LoVo (cell line): ENCODE measurements around the gene GSS.

Experiments used
- DNase-seq: peaks from one replicate; pipeline ENCODE4 v3.0.0-alpha.2; 2016; ENCODE audit warnings: low spot score

Gene GSS

DNA sequence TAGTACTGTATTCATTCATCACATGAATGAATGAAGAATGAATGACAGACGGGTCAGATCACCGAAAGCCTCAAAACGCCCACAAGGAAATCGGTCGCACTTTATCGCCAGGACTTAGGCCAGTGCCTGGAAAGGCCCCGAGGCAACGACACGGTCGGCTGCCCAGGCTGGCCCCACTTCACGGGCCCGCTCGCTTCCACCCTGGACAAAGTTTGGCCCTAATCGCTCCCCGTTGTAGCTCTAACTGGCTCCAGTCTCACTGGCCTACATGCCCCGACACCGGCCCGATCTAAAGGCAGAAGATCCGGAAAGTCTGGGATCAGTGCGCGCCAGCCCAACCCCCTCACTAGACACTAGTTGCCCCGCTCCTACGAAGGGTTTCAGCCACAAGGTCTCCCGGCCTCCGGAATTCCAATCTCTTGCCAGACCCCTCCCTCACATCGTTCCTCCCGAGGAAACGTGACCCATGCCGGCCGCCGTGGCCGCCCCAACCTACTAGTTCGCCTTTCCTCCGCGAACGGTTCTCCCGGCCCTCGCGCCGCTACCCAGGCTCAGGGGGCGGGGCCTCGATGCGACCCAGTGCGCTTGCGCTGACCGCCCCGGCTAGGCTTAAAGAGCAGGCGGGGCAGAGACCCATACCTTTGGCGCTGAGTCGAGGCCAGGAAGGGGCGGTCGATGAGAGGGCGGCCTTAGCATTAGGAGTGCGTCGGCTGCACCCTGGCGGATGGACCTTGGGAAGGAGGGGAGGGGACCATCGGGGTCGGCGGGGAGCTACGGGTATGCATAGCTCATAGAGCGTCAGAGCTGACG is at the start of gene GSS, which contains the start of gene MYH7B:
TSS of gene GSS (minus strand) at position 576 of the 810 bp plus-strand sequence. CDS start 3,954 bp downstream, outside the sequence.
TSS of gene MYH7B (plus strand) at position 638 of the 810 bp plus-strand sequence. CDS start 22,138 bp downstream, outside the sequence.
- DNase-seq: peak; percentile 97

- no peak for DNase-seq
Observed at GRCh38 chr20:35004749-35005462, 49.3 kb upstream of the GSS start.

- no peak for DNase-seq
Observed at GRCh38 chr20:35004051-35004725, 48.6 kb upstream of the GSS start.

DNA sequence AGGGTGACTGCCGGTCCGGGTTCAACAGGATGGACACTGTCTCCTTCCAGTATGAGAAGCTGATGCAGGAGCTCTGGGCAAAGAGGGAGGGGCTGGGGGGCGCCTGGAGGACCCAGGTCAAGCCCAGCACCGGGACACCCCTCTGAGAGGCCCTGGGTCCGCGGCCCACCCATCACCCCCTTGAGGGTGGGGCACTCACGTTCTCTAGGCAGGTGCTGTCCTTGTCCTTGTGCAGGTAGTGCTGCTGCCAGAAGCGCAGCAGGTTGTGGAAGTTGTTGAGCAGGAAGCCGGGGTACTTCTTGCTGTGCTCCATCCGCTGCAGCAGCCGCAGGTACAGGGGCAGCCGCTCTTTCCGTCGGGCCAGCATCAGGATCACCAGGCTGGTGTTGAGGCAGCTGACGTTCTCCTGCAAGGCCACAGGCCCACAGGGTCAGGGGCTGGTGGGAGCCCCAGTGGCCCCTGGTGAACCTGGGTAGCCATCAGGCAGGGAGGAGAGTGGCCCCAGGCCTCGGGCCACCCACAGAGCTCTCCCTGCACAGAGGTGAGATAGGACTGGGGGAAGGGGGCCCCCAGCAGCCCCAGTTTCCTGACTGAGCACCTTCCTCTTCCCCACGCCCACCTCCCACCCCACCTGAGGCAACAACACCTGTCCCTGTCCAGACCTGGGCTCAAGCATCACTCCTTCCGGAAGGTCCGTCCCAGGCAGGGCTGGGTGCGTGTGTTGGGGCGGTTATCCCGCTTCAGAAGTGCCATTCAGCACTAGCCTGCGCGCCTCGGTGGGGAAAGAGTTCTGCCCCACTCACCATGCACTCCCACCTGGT is 47.8 kb upstream of the GSS start:
- DNase-seq: no peak

GRCh38 chr20:35002426-35003210 is 47.0 kb upstream of the GSS start:
- DNase-seq: no peak

GRCh38 chr20:35001596-35002362 is 46.2 kb upstream of the GSS start:
- no peak for DNase-seq

GRCh38 chr20:35000922-35001595 is 45.5 kb upstream of the GSS start:
- DNase-seq: no peak

- no peak for DNase-seq
Observed at GRCh38 chr20:35000311-35000921, 44.8 kb upstream of the GSS start.

DNA sequence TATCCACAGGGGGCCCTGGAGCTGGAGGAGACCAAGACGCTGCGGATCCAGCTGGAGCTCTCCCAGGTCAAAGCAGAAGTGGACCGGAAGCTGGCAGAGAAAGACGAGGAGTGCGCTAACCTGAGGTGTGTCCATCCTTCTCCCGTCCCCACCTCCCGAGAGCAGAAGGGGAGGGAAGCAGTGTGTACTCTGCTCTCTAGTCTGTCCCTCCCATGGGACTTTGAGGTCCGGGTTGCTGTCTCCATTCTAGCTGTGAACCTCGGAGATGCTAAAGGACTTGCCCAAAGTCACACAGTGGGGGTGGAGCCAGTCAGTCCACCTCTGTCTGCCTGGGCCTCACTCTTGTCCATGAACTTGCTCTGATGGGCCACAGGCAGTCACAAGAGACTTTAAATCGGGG is 44.2 kb upstream of the GSS start:
- DNase-seq: no peak

DNA sequence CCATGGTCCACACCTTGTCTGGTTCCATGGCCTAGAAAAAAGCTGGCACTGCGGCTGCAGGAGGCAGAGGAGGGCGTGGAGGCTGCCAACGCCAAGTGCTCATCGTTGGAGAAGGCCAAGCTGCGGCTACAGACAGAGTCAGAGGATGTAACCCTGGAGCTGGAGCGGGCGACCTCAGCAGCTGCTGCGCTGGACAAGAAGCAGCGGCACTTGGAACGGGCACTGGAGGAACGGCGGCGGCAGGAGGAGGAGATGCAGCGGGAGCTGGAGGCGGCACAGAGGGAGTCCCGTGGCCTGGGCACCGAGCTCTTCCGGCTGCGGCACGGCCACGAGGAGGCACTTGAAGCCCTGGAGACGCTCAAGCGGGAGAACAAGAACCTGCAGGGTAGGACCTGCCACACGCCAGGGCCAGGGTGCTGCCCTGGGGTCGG is 43.4 kb upstream of the GSS start:
- no peak for DNase-seq

- DNase-seq: no peak
Observed at GRCh38 chr20:34998331-34998950, 42.8 kb upstream of the GSS start.

- DNase-seq: no peak
Observed at GRCh38 chr20:34997774-34998173, 42.2 kb upstream of the GSS start.

- DNase-seq: no peak
Observed at GRCh38 chr20:34997131-34997561, 41.5 kb upstream of the GSS start.

DNA sequence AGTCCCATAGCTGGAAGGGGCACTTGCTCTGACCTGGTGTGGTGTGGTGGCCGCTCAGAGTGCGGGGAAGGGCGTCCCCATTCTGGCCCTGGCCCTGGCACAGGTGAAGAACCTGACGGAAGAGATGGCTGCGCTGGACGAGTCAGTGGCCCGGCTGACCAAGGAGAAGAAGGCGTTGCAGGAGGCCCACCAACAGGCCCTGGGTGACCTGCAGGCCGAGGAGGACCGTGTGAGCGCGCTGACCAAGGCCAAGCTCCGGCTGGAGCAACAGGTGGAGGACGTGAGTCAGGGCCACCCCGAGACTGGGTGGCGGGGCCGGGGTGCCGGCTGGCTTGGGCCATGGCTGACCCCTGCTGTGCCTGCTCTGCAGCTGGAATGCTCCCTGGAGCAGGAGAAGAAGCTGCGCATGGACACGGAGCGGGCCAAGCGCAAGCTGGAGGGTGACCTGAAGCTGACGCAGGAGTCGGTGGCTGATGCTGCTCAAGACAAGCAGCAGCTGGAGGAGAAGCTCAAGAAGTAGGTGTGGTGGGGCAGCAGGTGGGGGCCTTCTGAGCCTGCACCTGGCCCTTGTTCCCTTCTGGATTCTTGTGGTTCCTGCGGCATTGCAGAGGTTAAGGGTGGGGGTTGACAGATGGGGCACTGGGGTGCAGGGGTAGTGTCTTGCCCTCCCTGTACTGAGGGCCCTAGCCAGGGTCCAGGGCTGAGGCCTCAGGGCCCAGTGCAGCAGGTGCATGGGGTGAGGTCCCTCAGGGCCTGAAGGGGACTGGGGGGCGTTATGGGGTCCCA is 40.8 kb upstream of the GSS start:
- DNase-seq: no peak

GRCh38 chr20:34995696-34996095 is 40.1 kb upstream of the GSS start:
- no peak for DNase-seq

GRCh38 chr20:34995192-34995591 is 39.6 kb upstream of the GSS start:
- no peak for DNase-seq

DNA sequence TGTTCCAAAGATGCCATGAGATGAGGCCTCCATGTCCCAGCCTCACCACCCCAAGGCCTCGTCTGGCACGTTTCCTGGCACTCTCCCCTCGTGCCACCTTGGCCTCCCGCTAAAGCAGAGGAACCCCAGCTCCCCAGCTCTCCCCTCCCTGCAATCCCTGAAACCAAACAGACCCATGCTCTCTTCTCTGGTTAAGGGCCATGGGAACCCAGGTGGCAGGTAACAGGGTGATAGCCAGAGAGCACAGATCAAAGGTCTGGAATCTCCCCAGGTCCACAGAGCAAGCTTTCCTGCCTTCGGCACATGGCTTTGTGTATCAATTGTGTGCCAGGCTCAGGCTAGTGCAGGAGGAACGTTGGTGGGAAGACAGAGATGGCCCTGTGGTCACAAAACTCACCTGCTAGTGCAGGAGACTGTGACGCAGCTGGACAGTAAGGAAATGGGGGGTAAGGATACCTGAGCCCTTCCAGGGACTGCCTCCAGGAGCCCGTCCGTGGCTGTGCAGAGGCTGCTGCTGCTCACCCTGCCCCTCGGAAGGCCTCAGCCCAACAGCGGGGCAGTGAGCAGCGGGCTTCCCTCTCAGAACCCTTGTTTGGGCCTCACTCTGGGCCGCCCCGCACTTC is 39.0 kb upstream of the GSS start:
- DNase-seq: no peak
